ENCODE results near the gene THSD7A.
"Not testable (repeated sequence)": the region's sequence is repeated elsewhere in the genome, so short reads cannot be mapped to it uniquely, and the experiment has no call there.

Gene THSD7A

GRCh38 chr7:11466517-11467105 lies 365.4 kb downstream of the THSD7A start:
- no peak overlapping the region for H3K4me3 ChIP-seq (ENCODE audit: low read depth in 1 of 2, low read length in 2 of 2)
- H3K27me3 ChIP-seq (ENCODE audit: control insufficient read depth in 1 of 2, insufficient read depth in 2 of 2, low read length in 2 of 2) = no peaks in the 10 kb centered on the region

GRCh38 chr7:11464624-11465023 lies 367.4 kb downstream of the THSD7A start:
- no peak overlapping the region for H3K9ac ChIP-seq (ENCODE audit: low read length)
- no peaks in the 10 kb centered on the region for H3K4me1 ChIP-seq (ENCODE audit: insufficient read depth, low read length)
- H3K36me3 ChIP-seq (ENCODE audit: insufficient read depth, low read length) = no peaks in the 10 kb centered on the region
- no peaks in the 10 kb centered on the region for H3K9me3 ChIP-seq (ENCODE audit: low read length)
- H3K4me3 ChIP-seq (ENCODE audit: low read depth in 1 of 2, low read length in 2 of 2) = no peak overlapping the region
- no peaks in the 10 kb centered on the region for H3K27me3 ChIP-seq (ENCODE audit: control insufficient read depth in 1 of 2, insufficient read depth in 2 of 2, low read length in 2 of 2)
- H3K27ac ChIP-seq (ENCODE audit: low read depth, low read length) = no peak overlapping the region

More at GRCh38 chr7:11466517-11467105, 365.4 kb downstream of the THSD7A start:
- no peaks in the 10 kb centered on the region for H3K4me1 ChIP-seq (ENCODE audit: insufficient read depth, low read length)
- no peak overlapping the region for H3K27ac ChIP-seq (ENCODE audit: low read depth, low read length)
- H3K9ac ChIP-seq (ENCODE audit: low read length) = no peak overlapping the region
- H3K36me3 ChIP-seq (ENCODE audit: insufficient read depth, low read length) = no peaks in the 10 kb centered on the region
- H3K9me3 ChIP-seq (ENCODE audit: low read length) = no peaks in the 10 kb centered on the region

- Histone ChIP-seq H3K27ac (ENCODE audit: low read depth, low read length) (no peak overlapping the region), H3K9ac (ENCODE audit: low read length) (no peak overlapping the region), H3K36me3 (ENCODE audit: insufficient read depth, low read length) (no peaks in the 10 kb centered on the region)
These were observed 370.1 kb downstream of the THSD7A start for GRCh38 chr7:11461946-11462345.

GRCh38 chr7:11458736-11459483 lies 373.1 kb downstream of the THSD7A start:
- Histone ChIP-seq H3K4me1 (ENCODE audit: insufficient read depth, low read length) (no peaks in the 10 kb centered on the region), H3K4me3 (ENCODE audit: low read depth in 1 of 2, low read length in 2 of 2) (no peak overlapping the region), H3K27me3 (ENCODE audit: control insufficient read depth in 1 of 2, insufficient read depth in 2 of 2, low read length in 2 of 2) (no peaks in the 10 kb centered on the region), H3K36me3 (ENCODE audit: insufficient read depth, low read length) (no peaks in the 10 kb centered on the region), H3K9ac (ENCODE audit: low read length) (no peak overlapping the region), H3K9me3 (ENCODE audit: low read length) (no peaks in the 10 kb centered on the region), H3K27ac (ENCODE audit: low read depth, low read length) (no peak overlapping the region)

More at GRCh38 chr7:11461946-11462345, 370.1 kb downstream of the THSD7A start:
- no peaks in the 10 kb centered on the region for H3K4me1 ChIP-seq (ENCODE audit: insufficient read depth, low read length)
- no peaks in the 10 kb centered on the region for H3K27me3 ChIP-seq (ENCODE audit: control insufficient read depth in 1 of 2, insufficient read depth in 2 of 2, low read length in 2 of 2)
- no peaks in the 10 kb centered on the region for H3K9me3 ChIP-seq (ENCODE audit: low read length)
- no peak overlapping the region for H3K4me3 ChIP-seq (ENCODE audit: low read depth in 1 of 2, low read length in 2 of 2)

- H3K4me1 ChIP-seq (ENCODE audit: insufficient read depth, low read length) = no peaks in the 10 kb centered on the region
- H3K9ac ChIP-seq (ENCODE audit: low read length) = no peak overlapping the region
- H3K27ac ChIP-seq (ENCODE audit: low read depth, low read length) = no peak overlapping the region
- no peaks in the 10 kb centered on the region for H3K36me3 ChIP-seq (ENCODE audit: insufficient read depth, low read length)
- H3K27me3 ChIP-seq (ENCODE audit: control insufficient read depth in 1 of 2, insufficient read depth in 2 of 2, low read length in 2 of 2) = no peaks in the 10 kb centered on the region
- H3K9me3 ChIP-seq (ENCODE audit: low read length) = no peaks in the 10 kb centered on the region
- H3K4me3 ChIP-seq (ENCODE audit: low read depth in 1 of 2, low read length in 2 of 2) = no peak overlapping the region
These were observed 374.6 kb downstream of the THSD7A start for GRCh38 chr7:11457419-11457818.

- Histone ChIP-seq H3K4me1 (ENCODE audit: insufficient read depth, low read length) (no peaks in the 10 kb centered on the region), H3K4me3 (ENCODE audit: low read depth in 1 of 2, low read length in 2 of 2) (no peak overlapping the region), H3K27ac (ENCODE audit: low read depth, low read length) (no peak overlapping the region), H3K27me3 (ENCODE audit: control insufficient read depth in 1 of 2, insufficient read depth in 2 of 2, low read length in 2 of 2) (no peaks in the 10 kb centered on the region), H3K9me3 (ENCODE audit: low read length) (no peaks in the 10 kb centered on the region), H3K36me3 (ENCODE audit: insufficient read depth, low read length) (no peaks in the 10 kb centered on the region), H3K9ac (ENCODE audit: low read length) (no peak overlapping the region)
These were observed 375.4 kb downstream of the THSD7A start for GRCh38 chr7:11456574-11456973.

GRCh38 chr7:11452476-11452875 lies 379.5 kb downstream of the THSD7A start:
- H3K27me3 ChIP-seq (ENCODE audit: control insufficient read depth in 1 of 2, insufficient read depth in 2 of 2, low read length in 2 of 2) = no peaks in the 10 kb centered on the region
- H3K9me3 ChIP-seq (ENCODE audit: low read length) = no peaks in the 10 kb centered on the region
- H3K36me3 ChIP-seq (ENCODE audit: insufficient read depth, low read length) = no peaks in the 10 kb centered on the region
- no peak overlapping the region for H3K4me3 ChIP-seq (ENCODE audit: low read depth in 1 of 2, low read length in 2 of 2)
- no peak overlapping the region for H3K27ac ChIP-seq (ENCODE audit: low read depth, low read length)
- no peaks in the 10 kb centered on the region for H3K4me1 ChIP-seq (ENCODE audit: insufficient read depth, low read length)
- H3K9ac ChIP-seq (ENCODE audit: low read length) = no peak overlapping the region

- Histone ChIP-seq H3K4me3 (ENCODE audit: low read depth in 1 of 2, low read length in 2 of 2) (no peak overlapping the region), H3K4me1 (ENCODE audit: insufficient read depth, low read length) (no peaks in the 10 kb centered on the region), H3K9me3 (ENCODE audit: low read length) (no peaks in the 10 kb centered on the region), H3K9ac (ENCODE audit: low read length) (no peak overlapping the region), H3K36me3 (ENCODE audit: insufficient read depth, low read length) (no peaks in the 10 kb centered on the region), H3K27ac (ENCODE audit: low read depth, low read length) (no peak overlapping the region), H3K27me3 (ENCODE audit: control insufficient read depth in 1 of 2, insufficient read depth in 2 of 2, low read length in 2 of 2) (no peaks in the 10 kb centered on the region)
These were observed 381.7 kb downstream of the THSD7A start for GRCh38 chr7:11450281-11450680.

GRCh38 chr7:11449316-11449715 lies 382.7 kb downstream of the THSD7A start:
- Histone ChIP-seq H3K9ac (ENCODE audit: low read length) (no peak overlapping the region), H3K4me3 (ENCODE audit: low read depth in 1 of 2, low read length in 2 of 2) (no peak overlapping the region), H3K9me3 (ENCODE audit: low read length) (no peaks in the 10 kb centered on the region), H3K4me1 (ENCODE audit: insufficient read depth, low read length) (no peaks in the 10 kb centered on the region), H3K27ac (ENCODE audit: low read depth, low read length) (no peak overlapping the region), H3K27me3 (ENCODE audit: control insufficient read depth in 1 of 2, insufficient read depth in 2 of 2, low read length in 2 of 2) (no peaks in the 10 kb centered on the region), H3K36me3 (ENCODE audit: insufficient read depth, low read length) (no peaks in the 10 kb centered on the region)

- H3K9me3 ChIP-seq (ENCODE audit: low read length) = no peaks in the 10 kb centered on the region
- no peak overlapping the region for H3K9ac ChIP-seq (ENCODE audit: low read length)
- no peak overlapping the region for H3K27ac ChIP-seq (ENCODE audit: low read depth, low read length)
- no peaks in the 10 kb centered on the region for H3K4me1 ChIP-seq (ENCODE audit: insufficient read depth, low read length)
- H3K4me3 ChIP-seq (ENCODE audit: low read depth in 1 of 2, low read length in 2 of 2) = no peak overlapping the region
- no peaks in the 10 kb centered on the region for H3K36me3 ChIP-seq (ENCODE audit: insufficient read depth, low read length)
- H3K27me3 ChIP-seq (ENCODE audit: control insufficient read depth in 1 of 2, insufficient read depth in 2 of 2, low read length in 2 of 2) = no peaks in the 10 kb centered on the region
These were observed 383.7 kb downstream of the THSD7A start for GRCh38 chr7:11448323-11448722.

GRCh38 chr7:11447106-11447505 lies 384.9 kb downstream of the THSD7A start:
- no peaks in the 10 kb centered on the region for H3K9me3 ChIP-seq (ENCODE audit: low read length)
- no peak overlapping the region for H3K4me3 ChIP-seq (ENCODE audit: low read depth in 1 of 2, low read length in 2 of 2)
- no peaks in the 10 kb centered on the region for H3K36me3 ChIP-seq (ENCODE audit: insufficient read depth, low read length)
- no peaks in the 10 kb centered on the region for H3K27me3 ChIP-seq (ENCODE audit: control insufficient read depth in 1 of 2, insufficient read depth in 2 of 2, low read length in 2 of 2)
- no peak overlapping the region for H3K27ac ChIP-seq (ENCODE audit: low read depth, low read length)
- H3K4me1 ChIP-seq (ENCODE audit: insufficient read depth, low read length) = no peaks in the 10 kb centered on the region
- no peak overlapping the region for H3K9ac ChIP-seq (ENCODE audit: low read length)

GRCh38 chr7:11443934-11444333 lies 388.1 kb downstream of the THSD7A start:
- H3K36me3 ChIP-seq (ENCODE audit: insufficient read depth, low read length); H3K9me3 ChIP-seq (ENCODE audit: low read length); H3K27ac ChIP-seq (ENCODE audit: low read depth, low read length): not testable (repeated sequence)

More at GRCh38 chr7:11443934-11444333, 388.1 kb downstream of the THSD7A start:
- H3K27me3 ChIP-seq (ENCODE audit: control insufficient read depth in 1 of 2, insufficient read depth in 2 of 2, low read length in 2 of 2); H3K4me3 ChIP-seq (ENCODE audit: low read depth in 1 of 2, low read length in 2 of 2); H3K9ac ChIP-seq (ENCODE audit: low read length); H3K4me1 ChIP-seq (ENCODE audit: insufficient read depth, low read length): not testable (repeated sequence)

Measured in muscle layer of colon (tissue), 2 donors.